ENCODE measurements around the gene LRRFIP1.

The LRRFIP1 gene, protein sequence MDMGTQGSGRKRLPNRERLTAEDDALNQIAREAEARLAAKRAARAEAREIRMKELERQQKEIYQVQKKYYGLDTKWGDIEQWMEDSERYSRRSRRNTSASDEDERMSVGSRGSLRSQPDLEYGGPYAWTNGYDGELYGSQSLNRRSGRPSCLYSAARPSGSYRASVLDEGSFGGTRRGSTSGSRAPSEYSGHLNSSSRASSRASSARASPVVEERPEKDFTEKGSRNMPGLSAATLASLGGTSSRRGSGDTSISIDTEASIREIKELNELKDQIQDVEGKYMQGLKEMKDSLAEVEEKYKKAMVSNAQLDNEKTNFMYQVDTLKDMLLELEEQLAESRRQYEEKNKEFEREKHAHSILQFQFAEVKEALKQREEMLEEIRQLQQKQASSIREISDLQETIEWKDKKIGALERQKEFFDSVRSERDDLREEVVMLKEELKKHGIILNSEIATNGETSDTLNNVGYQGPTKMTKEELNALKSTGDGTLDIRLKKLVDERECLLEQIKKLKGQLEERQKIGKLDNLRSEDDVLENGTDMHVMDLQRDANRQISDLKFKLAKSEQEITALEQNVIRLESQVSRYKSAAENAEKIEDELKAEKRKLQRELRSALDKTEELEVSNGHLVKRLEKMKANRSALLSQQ

GRCh38 chr2:237627441-237628246 is at the start of gene LRRFIP1:
Gene LRRFIP1, plus strand, starts transcription at chr2:237627587. Its CDS starts 58 bp downstream, at chr2:237627645.
- H3K9me3 Mint-ChIP-seq, result no peaks in the 10 kb centered on the region
- H3K4me1 Mint-ChIP-seq, result peaks cover 28% of the 10 kb centered on the region
- H3K36me3 Mint-ChIP-seq, result peaks cover 2% of the 10 kb centered on the region
- H3K27me3 Mint-ChIP-seq, result peaks cover 4% of the 10 kb centered on the region
- H3K4me3 Mint-ChIP-seq, result peak within 1 kb of the TSS; percentile 86
- H3K27ac Mint-ChIP-seq, result no peak within 1 kb of the TSS

- H3K4me3 Mint-ChIP-seq, result no peak overlapping the region
- no peaks in the 10 kb centered on the region for H3K27me3 Mint-ChIP-seq
- H3K4me1 Mint-ChIP-seq, result peaks cover 3% of the 10 kb centered on the region
- no peaks in the 10 kb centered on the region for H3K36me3 Mint-ChIP-seq
- H3K27ac Mint-ChIP-seq, result no peak overlapping the region
- H3K9me3 Mint-ChIP-seq, result no peaks in the 10 kb centered on the region
Observed at GRCh38 chr2:237577956-237578870, 49.2 kb upstream of the LRRFIP1 start.

- H3K4me1 Mint-ChIP-seq, result peaks cover 3% of the 10 kb centered on the region
- H3K4me3 Mint-ChIP-seq, result no peak overlapping the region
- no peak overlapping the region for H3K27ac Mint-ChIP-seq
- no peaks in the 10 kb centered on the region for H3K9me3 Mint-ChIP-seq
- no peaks in the 10 kb centered on the region for H3K36me3 Mint-ChIP-seq
- no peaks in the 10 kb centered on the region for H3K27me3 Mint-ChIP-seq
Observed at GRCh38 chr2:237581326-237581725, 46.1 kb upstream of the LRRFIP1 start.

DNA sequence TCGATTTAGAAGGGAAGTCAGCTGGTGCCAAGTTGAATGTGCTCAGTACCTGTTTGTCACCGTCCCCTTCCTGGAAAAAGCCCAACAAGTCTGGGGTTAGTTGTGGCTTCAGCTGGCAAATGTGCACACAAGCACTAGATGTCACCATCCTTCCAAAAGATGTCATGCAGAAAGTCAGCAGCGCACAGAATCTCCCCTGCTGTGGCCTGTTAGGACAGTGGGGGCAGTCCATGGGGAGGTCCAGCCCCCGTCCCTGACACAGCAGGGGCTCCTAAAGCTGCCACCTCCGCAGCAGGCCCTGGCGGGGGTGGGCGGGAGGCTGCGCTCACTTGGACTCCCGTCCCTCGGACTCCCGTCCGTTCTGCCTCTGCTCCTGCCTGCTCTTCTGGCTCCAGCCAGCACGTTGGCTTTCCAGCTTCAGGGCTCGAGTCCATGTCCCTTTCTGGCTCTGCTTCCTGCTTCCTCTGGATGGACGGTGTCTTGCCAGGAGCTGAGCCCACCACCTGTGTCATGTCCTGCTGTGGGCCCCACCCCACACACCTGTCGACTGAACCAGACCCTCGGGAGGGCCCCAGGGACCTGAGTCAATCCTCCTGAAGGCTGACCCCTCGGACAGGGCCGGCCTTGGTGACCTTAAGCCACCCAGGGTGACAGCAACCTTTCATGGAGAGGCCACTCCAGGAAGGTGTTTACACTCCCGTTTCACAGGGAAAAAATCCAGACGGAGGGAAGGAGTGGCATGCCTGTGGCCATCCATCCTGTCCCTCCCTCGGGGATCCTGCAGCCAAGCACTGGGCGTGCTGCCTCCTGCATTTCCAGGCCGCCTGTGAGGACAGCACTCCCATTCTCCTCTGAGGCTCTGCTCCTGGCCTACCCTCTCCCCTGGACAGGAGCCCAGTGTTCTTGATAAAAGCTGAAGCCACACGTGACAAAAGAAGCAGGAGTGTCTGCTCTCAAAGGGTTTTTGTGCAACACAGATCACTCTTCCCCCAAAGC is 45.3 kb upstream of the LRRFIP1 start:
- no peaks in the 10 kb centered on the region for H3K36me3 Mint-ChIP-seq
- peaks cover 3% of the 10 kb centered on the region for H3K4me1 Mint-ChIP-seq
- no peak overlapping the region for H3K4me3 Mint-ChIP-seq
- H3K27ac Mint-ChIP-seq, result no peak overlapping the region
- H3K9me3 Mint-ChIP-seq, result no peaks in the 10 kb centered on the region
- no peaks in the 10 kb centered on the region for H3K27me3 Mint-ChIP-seq

GRCh38 chr2:237583385-237584295 is 43.7 kb upstream of the LRRFIP1 start:
- H3K4me1 Mint-ChIP-seq, result peaks cover 3% of the 10 kb centered on the region
- H3K36me3 Mint-ChIP-seq, result no peaks in the 10 kb centered on the region
- no peak overlapping the region for H3K27ac Mint-ChIP-seq
- H3K4me3 Mint-ChIP-seq, result no peak overlapping the region
- no peaks in the 10 kb centered on the region for H3K9me3 Mint-ChIP-seq
- no peaks in the 10 kb centered on the region for H3K27me3 Mint-ChIP-seq

DNA sequence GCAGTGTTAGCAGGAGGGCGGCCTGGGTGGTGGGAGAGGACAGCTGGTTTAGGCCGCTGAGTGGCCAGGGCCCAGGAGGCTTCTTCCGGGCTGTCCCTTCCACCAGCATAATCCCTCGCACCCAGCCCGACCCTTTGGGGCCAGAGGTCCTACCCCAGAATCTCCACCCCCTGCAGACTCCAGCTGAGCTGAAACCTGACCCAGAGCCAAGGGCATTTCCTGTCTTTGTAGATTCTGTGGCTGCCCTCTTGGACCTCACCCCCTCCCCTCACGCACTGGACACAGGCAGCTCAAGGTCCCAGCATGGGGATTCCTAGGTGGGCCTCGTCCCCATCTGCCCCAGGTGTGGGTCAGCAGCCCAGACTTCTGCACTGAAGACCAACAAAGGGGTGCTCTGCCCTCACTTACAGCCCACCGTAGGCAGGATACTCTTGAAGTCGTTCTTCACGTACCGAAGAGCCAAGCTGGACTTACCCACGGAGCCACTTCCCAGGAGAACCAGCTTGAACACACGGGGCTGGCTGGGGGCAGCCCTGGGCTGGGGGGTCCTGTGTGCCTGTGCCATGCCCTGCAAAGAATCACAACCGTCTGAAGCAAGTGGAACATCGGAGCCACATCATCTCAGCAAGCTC is 41.7 kb upstream of the LRRFIP1 start:
- Mint-ChIP-seq H3K4me1 (peaks cover 4% of the 10 kb centered on the region), H3K4me3 (no peak overlapping the region), H3K9me3 (no peaks in the 10 kb centered on the region), H3K27ac (no peak overlapping the region), H3K36me3 (no peaks in the 10 kb centered on the region), H3K27me3 (no peaks in the 10 kb centered on the region)

GRCh38 chr2:237588044-237588696 is 39.2 kb upstream of the LRRFIP1 start:
- peaks cover 12% of the 10 kb centered on the region for H3K4me1 Mint-ChIP-seq
- no peaks in the 10 kb centered on the region for H3K27me3 Mint-ChIP-seq
- H3K9me3 Mint-ChIP-seq, result no peaks in the 10 kb centered on the region
- H3K4me3 Mint-ChIP-seq, result no peak overlapping the region
- no peaks in the 10 kb centered on the region for H3K36me3 Mint-ChIP-seq
- H3K27ac Mint-ChIP-seq, result no peak overlapping the region

DNA sequence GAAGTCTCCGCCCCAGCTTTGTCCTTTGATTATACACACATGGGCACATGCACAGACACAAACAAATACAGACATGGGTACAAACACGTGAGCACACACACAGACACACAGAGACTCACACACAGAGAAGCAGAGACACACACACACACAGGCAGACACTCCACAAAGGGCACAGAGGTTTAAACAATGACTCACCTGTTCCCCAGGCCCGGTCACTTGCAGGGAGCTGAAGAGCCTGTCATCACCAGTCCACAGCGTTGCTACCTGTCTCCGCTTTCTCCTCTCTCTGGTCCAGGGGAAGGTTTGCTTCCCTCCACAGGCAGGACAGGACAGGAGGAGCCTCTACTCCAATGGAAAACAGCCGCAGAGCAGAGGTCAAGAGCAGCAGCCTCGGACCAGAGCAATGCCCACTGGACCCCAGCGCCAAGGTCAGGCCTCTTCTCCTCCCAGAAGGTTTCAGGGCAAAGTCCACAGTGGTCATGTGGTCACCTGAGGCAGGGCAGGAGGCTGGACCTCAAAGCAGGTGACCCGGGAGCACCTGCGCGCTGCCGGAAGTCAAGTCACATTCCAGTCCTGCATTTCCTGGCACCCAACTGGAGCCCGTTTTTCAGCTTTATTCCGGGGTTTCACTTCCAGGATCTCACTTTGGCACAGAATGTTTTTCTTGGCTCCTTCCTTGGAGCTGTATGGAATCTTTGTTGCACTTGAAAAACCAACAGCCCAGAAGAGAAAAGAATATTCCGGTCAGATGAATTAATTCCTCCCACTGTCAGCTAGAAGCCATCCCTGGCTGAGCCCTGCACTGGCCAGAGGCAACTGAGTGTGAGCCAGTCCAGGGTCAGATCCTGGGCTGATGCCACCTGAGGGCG is 36.9 kb upstream of the LRRFIP1 start, which contains the start of gene RAB17:
RAB17 (minus strand) TSS at position 463 of the 869 bp plus-strand sequence. CDS start 4,580 bp downstream, outside the sequence.
- no peak within 1 kb of the TSS for H3K4me3 Mint-ChIP-seq
- no peak within 1 kb of the TSS for H3K27ac Mint-ChIP-seq
- H3K36me3 Mint-ChIP-seq, result no peaks in the 10 kb centered on the region
- H3K4me1 Mint-ChIP-seq, result peaks cover 12% of the 10 kb centered on the region
- no peaks in the 10 kb centered on the region for H3K9me3 Mint-ChIP-seq
- no peaks in the 10 kb centered on the region for H3K27me3 Mint-ChIP-seq

DNA sequence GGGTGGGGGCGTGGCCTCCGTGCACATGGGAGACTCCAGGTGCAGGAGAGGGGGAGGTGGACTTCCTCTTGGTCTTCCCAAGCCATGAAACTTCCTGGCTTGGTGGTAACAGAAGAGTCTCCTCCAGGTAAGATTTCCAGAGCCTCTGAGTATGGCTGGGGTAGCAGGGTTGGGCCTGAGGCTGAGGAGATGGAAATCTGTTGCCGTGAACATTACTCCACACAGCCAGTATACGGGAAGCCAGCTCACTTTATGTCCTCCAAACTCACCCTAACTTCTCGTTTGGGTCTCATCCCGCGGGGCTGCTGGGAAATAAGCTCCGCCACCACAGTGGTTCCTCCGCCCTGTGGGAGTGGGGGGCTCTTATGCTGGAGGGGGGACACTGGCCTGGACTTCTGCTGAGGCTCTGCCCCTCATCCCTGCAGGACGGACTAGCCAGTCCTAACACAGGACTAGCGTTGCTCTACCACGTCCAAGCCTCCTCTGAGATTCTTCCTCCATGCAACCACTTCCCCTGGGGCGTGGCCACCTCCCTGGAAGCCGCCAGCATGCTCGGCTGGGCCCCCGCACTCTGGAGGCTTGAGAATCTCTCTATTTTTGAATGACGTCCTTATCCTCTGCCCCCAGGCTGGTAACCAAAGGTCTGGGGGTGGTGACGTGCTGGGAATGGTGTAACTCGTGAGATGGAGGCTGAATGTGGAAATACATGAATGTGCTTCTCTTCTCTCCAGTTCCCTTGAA is 36.1 kb upstream of the LRRFIP1 start:
- Mint-ChIP-seq H3K27me3 (no peaks in the 10 kb centered on the region), H3K9me3 (no peaks in the 10 kb centered on the region), H3K36me3 (no peaks in the 10 kb centered on the region), H3K27ac (no peak overlapping the region), H3K4me3 (no peak overlapping the region), H3K4me1 (peaks cover 12% of the 10 kb centered on the region)

GRCh38 chr2:237592425-237592980 is 34.9 kb upstream of the LRRFIP1 start:
- no peaks in the 10 kb centered on the region for H3K27me3 Mint-ChIP-seq
- no peaks in the 10 kb centered on the region for H3K36me3 Mint-ChIP-seq
- peaks cover 12% of the 10 kb centered on the region for H3K4me1 Mint-ChIP-seq
- H3K4me3 Mint-ChIP-seq, result no peak overlapping the region
- no peak overlapping the region for H3K27ac Mint-ChIP-seq
- H3K9me3 Mint-ChIP-seq, result no peaks in the 10 kb centered on the region

- Mint-ChIP-seq H3K9me3 (no peaks in the 10 kb centered on the region), H3K27me3 (no peaks in the 10 kb centered on the region), H3K27ac (no peak overlapping the region), H3K4me3 (no peak overlapping the region), H3K4me1 (peaks cover 12% of the 10 kb centered on the region), H3K36me3 (no peaks in the 10 kb centered on the region)
Observed at GRCh38 chr2:237593036-237593435, 34.4 kb upstream of the LRRFIP1 start.

All from activated naive CD4-positive, alpha-beta T cell treated with anti-CD3 and anti-CD28 coated beads, Interleukin-2, amount 50 U/mL, for 24 hours (primary cell).